Renal cortical epithelial cell (primary cell): Measurements from ENCODE around the gene RGS3. TPM values are rescaled to one million over a fixed set of nuclear protein-coding genes. Genes with fewer than 3 reads are reported as not detected.
"Not testable (repeated sequence)": the region's sequence is repeated elsewhere in the genome, so short reads cannot be mapped to it uniquely, and the experiment has no call there.

ENCODE experiments used
- DNase-seq: peaks from one replicate; pipeline ENCODE4 v3.0.0-alpha.2; 2011; ENCODE audit warnings: low read depth
- total RNA-seq: library from RNA; depleted of rRNA; stranded (reverse); fragments of >200 nt; gene quantifications from 2 replicates; pipeline ENCODE4 v1.2.3, GENCODE V29; 2014

RGS3 gene
- total RNA-seq, 1 donor from 2014 or later = 76.2 TPM

- DNase-seq = no peak
Measured at GRCh38 chr9:113488490-113488889, 25.0 kb downstream of the RGS3 start.

GRCh38 chr9:113491147-113491546 is 27.6 kb downstream of the RGS3 start:
- DNase-seq = not testable (repeated sequence)

- peak; percentile 89 for DNase-seq
Measured at GRCh38 chr9:113492343-113493202, 29.0 kb downstream of the RGS3 start.

GRCh38 chr9:113493203-113493520 is 29.6 kb downstream of the RGS3 start:
- DNase-seq = no peak

GRCh38 chr9:113495526-113495925 is 32.0 kb downstream of the RGS3 start:
- no peak for DNase-seq

- DNase-seq = no peak
Measured at GRCh38 chr9:113497051-113497450, 33.5 kb downstream of the RGS3 start.

- DNase-seq = no peak
Measured at GRCh38 chr9:113499153-113499875, 35.8 kb downstream of the RGS3 start.

- DNase-seq = no peak
Measured at GRCh38 chr9:113499876-113500497, 36.5 kb downstream of the RGS3 start.

GRCh38 chr9:113501129-113501686 is 37.7 kb downstream of the RGS3 start:
- DNase-seq = no peak

- DNase-seq = no peak
Measured at GRCh38 chr9:113501852-113502251, 38.3 kb downstream of the RGS3 start.

- DNase-seq = no peak
Measured at GRCh38 chr9:113502427-113503034, 39.0 kb downstream of the RGS3 start.

- DNase-seq = no peak
Measured at GRCh38 chr9:113503131-113503541, 39.6 kb downstream of the RGS3 start.

GRCh38 chr9:113503613-113504211 is 40.2 kb downstream of the RGS3 start:
- no peak for DNase-seq

GRCh38 chr9:113504725-113505590 is 41.4 kb downstream of the RGS3 start:
- peak; percentile 61 for DNase-seq

GRCh38 chr9:113506090-113506589 is 42.6 kb downstream of the RGS3 start:
- no peak for DNase-seq

GRCh38 chr9:113507256-113507655 is 43.7 kb downstream of the RGS3 start:
- DNase-seq = no peak

- DNase-seq = peak; percentile 89
Measured at GRCh38 chr9:113508111-113508749, 44.7 kb downstream of the RGS3 start.

GRCh38 chr9:113509463-113509862 is 45.9 kb downstream of the RGS3 start:
- peak; percentile 41 for DNase-seq

GRCh38 chr9:113511047-113511521 is 47.6 kb downstream of the RGS3 start:
- DNase-seq = peak; percentile 87
